GM21825 (cell line): ENCODE results near the gene UBFD1.
"Not testable (repeated sequence)": the region's sequence is repeated elsewhere in the genome, so short reads cannot be mapped to it uniquely, and the experiment has no call there.

Source experiments
- ATAC-seq: cut with Tn5 transposase; IDR thresholded peaks from one replicate; pipeline ENCODE4 v1.9.1; 2021; ENCODE audit warnings: mild to moderate bottlenecking, moderate library complexity; ENCODE audit not compliant: unreplicated experiment

Gene UBFD1

DNA sequence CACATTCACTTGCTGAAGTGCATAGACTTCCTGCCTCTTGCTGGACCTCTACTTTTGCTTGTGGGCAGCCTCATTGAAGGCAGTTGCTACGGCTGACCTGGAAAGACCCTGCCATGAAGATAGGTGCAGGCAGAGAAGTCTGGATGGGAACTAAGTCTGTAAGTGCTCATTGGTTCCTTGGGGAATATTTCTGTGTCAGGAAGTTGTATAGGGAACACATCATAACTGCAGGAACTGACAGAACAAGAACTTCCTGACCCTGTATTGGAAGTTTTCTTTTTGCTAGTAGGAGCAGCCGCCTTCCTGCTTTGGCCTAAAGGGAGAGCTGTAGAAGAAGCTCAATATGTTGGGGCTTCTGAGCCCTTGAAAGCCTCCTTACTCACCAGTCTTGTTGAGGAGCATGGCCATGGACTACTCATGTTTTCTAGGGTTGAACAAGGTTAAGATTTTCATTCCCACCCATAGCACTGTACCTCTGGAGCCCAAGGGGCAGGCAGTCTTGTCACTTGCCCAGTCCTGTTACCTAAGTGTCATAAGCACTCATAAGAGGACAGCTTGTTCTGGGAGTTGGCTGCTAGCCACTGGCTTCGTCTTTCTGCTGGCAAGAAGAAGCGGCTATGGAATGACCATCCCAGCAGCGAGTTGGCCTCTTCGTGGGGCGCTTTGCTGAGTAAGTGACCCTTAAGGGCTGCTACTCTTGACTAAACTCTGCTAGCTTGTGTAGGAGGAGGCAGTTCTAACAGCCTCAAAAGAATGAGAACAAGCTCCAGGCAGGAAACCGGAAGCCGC, 7.2 kb downstream of the UBFD1 start:
- ATAC-seq: no peak

DNA sequence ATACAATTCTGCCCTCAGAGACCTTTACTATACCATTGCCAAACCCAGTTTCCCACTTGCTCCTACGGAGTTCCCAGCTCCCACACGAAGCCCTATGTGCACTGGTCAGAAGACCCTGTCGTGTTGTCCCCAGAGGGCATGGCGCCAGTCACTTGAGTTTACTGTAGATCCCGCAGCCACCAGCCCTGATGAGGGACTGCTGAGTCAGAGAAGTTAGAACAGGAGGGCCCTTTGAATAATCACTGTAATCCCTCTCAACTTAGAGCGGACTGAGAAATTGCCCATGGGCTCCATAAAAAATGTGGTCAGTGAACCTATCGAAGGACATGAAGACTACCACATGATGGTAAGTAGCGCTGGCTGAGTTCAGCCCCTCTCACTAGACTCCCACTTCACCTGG, 9.2 kb downstream of the UBFD1 start:
- ATAC-seq: no peak

DNA sequence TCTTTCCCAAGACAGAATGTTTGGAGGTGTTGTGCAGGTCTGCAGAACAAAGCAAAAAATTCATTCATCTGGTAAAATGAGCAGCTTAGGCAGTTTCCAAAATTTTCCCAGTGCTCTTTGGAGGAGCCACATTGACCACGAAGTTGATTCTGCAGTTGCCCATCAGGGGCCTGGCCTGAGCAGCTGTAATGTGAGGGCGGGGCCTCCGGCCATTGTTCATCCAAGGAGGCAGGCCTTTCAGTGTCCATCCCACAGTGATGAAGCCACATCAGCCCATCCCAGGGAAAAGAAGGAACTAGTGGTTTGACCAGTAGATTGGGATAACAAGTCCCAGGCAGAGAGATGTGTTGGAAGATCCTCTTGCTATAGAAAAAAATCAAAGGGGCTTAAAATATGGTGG, 10.1 kb downstream of the UBFD1 start:
- ATAC-seq: no peak

DNA sequence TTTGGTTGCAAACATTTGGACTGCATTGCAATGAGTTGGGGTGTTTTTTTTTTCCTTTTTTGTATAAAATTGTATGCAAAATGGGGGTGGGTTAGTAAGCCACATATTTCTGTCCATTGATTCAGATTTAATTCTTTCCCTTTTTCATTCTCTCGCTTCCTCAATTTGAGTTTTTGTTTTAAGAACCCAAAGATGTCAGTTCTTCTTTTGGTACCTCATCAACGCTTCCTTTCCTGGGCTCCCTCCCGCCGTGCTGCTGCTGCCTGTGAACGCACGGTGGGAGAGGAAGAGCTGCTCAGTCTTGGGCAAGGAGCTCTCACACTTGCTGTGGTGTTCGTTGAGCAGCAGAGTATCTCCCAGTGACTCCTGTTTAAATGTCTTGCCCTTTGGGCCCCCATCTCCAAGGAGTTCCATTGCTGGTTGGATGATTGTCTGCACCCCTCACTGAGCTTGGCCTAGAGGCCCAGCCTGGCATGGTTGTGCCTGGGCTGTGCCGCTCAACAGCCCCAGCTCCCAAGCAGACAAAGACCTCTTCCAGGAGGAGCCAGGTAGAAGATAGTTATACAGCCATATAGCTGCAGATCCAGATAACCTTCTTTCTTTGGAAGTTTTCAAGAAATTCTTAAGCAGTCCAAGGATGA, 13.6 kb downstream of the UBFD1 start:
- no peak for ATAC-seq

DNA sequence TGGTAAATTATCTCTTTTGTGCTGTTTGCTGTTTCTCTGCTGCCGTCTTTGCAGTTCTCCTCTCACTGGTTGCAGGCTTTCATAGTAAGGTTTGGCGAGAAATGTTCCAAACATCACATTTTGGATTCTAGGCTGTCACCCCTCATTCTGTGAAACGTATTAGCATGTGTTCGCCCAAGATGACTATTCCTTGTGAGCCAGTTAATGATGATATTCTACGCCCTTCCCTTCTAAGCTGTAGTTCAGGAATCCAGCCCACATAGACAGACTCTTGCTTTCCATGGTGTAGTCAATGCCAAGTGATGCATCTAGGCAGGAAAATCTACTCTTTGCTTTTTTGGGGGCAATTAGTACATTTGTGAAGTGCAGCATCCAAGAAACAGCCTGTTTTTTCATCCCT, 14.4 kb downstream of the UBFD1 start:
- ATAC-seq: no peak

DNA sequence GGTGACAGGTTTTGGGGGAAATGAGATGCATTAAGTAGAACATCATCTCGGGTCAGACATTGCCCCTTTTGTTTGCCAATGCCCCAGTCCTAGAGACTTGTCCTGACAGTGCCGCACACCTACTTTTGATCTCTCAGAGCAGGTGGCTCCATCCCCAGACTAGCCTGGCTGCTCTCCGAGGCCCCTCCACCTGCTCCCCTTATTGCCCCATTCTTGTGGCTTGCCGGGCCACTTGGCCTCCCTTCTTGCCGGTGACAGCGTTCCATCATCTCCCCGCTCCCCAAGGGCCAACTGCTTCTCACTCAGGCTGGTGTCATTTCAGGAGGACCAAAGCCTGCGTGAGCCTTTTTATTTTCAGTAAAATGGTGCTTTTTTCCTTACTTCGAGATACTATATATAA, 14.9 kb downstream of the UBFD1 start:
- no peak for ATAC-seq

DNA sequence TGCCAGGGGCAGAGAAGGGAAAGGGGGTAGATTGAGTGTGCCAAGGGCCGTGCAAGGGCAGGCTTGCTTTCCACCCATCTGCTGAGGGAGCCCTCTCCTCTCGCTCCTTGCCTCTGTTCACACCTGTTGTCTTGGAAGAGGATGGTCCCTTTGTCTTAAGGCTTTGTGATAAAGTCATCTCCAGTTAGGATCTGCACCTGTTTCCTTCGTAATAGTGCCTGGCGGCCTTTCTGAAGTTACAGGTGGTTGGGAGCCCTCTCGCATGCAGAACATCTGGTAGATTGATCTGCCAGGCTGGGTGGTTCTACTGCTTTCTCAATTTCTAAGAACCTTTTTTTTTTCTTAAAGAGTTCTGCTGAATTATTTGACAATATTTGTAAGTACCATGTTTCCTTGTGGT, 16.3 kb downstream of the UBFD1 start:
- no peak for ATAC-seq

DNA sequence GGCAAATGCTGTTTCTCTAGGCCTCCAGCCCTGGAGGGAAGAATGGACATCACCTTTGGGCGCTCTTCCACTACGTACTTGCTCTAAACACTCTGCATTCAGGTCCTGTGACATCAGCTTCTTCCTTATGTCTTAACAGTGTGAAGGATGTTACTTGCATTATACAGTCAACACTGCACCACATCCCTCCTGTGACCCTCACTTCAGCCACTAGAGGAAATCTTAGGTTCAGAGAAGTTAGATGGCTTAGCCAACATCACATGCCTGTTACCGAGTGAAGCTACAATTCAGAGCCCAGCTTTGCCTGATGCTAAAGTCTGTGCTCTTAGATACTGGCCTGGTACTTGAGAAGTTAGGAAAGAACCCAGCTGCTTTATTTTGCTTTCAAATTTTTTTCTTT, 18.3 kb downstream of the UBFD1 start:
- ATAC-seq: no peak

DNA sequence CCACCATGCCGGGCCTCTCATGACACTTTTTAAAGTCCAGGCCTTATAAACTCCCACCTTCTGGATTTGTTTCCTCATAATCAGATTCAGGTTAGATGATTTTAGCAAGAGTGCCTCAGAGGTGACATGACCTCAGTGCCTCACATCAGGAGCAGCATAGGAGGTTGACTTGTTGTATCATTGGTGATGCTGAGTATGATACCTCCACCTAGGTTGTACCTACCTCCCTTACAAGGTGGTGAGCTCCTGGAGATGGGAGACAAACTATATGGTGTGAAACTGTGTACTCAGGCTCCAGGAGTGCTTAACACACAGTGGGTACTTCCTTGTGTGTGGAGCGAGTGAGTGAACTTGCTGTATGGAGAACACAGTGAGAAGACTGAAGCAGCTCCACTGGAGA, 20.0 kb downstream of the UBFD1 start:
- no peak for ATAC-seq

DNA sequence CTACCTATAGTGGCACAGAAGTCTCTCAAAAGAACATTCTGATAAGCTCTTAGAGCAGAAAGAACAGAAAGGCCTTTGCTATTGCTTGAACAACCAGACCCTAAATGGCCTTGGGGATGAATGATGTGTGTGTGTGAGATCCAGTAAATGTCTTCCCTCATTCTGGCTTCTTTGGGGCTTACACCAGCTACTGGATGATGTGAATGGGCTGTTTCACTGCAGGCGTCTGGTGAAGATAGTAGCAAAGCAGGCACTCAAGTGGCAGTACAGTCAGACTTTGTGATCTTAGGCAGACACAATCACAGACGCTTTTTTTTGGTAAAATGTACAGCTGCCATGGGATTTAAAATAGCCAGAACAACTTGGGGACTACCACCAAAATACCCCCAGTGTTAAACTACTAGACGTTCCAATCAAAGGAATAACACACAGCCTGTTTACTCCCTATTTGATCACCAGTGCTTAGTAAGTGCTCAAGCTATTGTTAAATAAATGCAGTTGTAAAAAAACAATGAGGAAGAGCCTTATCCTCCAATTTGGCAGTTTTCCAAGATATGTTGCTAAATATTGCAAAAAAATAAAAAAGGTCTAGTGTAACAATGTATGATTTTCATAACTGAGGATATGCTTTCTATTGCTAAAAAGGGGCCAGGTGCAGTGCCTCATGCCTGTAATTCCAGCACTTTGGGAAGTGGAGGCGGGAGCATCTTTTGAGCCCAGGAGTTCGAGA, 20.7 kb downstream of the UBFD1 start:
- ATAC-seq: no peak

DNA sequence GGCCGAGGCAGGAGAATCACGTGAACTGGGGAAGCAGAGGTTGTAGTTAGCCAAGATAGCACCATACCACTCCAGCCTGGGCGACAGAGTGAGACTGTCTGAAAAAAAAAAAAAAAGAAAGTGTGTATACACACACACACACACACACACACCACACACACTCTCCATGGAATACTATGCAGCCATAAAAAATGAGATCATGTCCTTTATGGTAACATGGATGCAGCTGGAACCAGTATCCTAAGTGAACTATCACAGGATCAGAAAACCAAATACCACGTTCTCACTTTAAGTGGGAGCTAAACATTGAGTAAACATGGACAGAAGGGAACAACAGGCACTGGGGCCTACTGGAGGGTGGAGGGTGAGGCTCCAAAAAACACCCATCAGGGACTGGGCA, 21.8 kb downstream of the UBFD1 start:
- ATAC-seq: no peak

DNA sequence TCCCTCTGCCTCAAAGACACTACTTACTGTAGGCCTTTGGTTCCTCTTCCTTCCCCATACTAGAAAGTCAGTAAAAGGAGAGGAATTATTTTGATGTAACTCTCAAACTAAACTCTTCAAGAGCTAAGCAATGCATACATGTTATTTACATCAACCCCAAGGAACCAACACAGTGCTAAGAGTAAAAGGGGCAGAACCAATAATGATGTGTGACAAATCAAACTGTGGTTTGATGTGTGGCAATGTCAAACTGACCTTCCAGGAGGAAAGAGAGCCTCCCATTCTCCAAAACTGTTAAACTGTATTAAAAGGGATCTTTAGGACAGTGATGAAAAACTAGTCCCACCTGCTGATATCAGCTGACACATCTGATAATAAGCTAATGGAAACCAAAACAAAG, 22.9 kb downstream of the UBFD1 start:
- no peak for ATAC-seq

DNA sequence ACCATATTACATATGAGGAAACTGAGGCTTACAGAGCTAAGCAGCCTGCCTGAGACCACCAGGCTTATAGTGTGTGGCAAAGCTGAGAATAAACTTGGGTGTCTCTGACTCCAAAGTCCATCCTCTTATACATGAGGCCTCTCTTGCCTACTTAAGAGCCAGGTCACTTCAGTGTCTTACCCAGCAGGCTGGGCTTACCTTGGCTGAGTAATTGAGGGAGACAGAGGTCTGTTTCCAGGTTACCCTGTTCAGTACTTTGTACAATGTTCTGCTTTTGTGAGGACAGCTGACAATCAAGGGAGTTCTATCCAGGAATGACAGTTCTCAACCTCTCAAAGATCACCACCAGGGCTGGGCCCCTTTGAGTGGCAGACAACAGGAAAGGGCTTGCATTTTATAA, 24.2 kb downstream of the UBFD1 start:
- ATAC-seq: no peak

DNA sequence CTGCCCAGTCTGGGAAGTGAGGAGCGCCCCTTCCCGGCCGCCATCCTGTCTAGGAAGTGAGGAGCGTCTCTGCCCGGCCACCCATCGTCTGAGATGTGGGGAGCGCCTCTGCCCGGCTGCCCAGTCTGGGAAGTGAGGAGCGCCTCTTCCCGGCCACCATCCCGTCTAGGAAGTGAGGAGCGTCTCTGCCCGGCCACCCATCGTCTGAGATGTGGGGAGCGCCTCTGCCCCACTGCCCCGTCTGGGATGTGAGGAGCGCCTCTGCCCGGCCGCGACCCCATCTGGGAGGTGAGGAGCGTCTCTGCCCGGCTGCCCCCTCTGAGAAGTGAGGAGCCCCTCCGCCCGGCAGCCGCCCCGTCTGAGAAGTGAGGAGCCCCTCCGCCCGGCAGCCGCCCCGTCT, 25.7 kb downstream of the UBFD1 start:
- ATAC-seq: not testable (repeated sequence)

DNA sequence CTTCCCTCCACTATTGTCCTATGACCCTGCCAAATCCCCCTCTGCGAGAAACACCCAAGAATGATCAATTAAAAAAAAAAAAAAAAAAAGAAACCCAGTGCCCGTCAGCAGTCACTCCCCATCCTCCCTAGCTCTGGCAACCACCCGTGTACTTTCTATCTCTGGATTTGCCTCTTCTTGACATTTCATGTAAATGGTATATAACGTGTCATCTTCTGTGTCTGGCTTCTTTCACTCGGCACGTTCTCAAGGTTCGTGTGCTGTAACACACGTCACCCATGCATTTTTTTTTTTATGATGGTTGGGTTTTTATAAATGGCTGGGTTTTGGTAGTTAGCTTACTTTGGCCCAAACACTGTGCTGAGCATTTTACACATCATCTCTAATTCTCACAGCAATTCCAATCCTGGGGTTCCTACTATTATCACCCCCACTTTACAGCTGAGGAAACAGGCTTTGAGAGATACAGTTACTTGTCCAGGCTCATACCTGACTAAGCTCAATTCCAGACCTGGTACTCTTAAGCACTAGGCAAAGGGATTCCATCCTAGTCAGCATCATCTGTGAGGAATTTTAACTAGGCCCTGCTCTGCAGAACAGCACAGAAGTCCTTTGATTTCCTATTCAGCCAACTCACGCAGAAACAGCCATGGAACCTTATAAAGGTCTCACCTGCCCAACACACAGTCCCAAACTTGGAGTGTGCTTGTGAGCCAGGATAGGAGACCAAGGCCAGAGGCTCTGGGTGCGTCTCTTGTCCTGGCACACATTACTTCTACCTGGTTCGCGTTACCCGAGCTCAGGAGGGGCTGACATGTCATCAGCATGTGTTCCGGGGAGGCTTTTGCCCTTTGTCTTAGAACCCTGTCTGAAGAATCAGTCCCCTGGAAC, 26.9 kb downstream of the UBFD1 start:
- no peak for ATAC-seq

DNA sequence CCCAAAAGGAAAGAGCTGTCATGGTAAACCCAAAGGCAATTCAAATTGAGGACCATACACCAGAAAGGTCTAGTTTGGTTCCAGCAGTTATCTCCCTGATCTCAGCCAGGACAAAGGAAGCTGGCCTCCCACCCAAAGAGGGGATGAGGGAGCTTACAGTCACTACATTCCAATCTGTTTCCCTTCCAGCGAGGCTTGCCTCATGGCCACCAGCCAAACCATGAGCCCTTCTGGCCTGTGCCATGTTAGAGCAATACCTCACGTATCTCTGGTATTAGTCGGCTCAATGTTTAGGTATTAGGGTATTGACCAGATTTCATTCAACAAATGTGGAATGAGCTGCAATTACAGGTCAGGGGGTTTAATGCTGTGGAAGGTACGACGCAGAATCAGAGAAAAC, 30.2 kb downstream of the UBFD1 start:
- no peak for ATAC-seq

DNA sequence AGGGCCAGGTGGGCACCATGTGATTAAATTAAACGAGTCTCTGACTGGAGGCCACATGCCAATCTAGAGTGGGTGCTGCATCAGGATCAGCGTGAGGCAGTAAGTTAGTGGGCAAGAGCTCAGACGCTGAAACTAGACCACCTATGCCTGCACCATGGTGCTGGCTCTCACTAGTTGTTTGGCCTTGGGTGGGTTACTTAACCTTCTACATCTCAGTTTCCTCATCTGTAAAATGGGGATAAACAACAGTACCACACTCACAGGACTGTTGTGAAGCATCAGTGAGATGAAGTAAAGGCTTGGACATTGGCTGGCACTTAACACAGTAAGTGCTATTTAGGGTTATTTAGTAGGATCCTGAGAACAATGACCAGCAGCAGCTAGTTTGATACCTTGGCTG, 32.7 kb downstream of the UBFD1 start:
- no peak for ATAC-seq

DNA sequence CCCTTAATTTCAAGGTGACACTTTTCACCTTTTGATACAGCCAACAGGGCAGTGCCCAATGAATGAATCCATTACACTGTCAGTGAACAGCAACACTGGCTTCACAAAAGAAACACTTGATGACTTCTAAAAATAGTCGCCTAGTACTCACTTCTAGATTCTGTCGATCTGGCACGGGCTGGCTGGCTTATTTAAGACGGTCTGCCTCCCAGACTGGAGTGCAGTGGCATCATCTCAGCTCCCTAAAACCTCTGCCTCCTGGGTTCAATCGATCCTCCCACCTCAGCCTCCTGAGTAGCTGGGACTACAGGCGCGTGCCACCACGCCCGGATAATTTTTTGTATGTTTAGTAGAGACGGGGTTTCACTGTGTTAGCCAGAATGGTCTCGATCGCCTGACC, 36.7 kb downstream of the UBFD1 start:
- no peak for ATAC-seq

DNA sequence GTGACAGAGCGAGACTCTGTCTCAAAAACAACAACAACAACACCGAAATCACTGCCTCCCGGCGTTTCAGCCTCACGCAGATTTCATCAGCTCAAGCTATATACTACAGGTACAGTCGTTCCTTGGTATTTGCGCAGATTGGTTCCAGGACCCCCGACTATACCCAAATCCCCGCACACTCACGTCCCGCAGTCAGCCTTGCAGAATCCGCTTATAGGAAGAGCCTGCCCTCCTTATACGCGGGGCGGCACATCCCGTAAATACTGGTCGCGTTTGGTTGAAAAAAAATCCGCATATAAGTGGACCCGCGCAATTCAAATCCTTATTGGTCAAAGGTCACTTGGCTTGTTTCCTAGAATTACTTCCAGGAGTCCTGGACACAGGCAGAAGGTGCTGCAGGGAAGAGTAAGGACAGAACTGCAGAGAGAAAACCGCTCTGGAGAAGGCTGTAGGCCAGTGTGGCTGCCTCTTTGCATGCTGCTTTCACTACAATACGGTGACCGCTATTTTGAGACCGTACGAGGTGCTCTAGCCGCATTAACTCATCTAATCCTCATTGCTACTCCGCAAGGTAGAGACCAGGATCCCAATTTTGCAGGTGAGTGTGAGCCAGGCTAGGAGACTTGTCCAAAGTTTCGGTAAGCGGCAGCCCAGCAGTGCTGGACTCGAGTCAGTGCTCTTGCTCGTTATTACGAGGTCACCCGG, 37.9 kb downstream of the UBFD1 start:
- no peak for ATAC-seq

DNA sequence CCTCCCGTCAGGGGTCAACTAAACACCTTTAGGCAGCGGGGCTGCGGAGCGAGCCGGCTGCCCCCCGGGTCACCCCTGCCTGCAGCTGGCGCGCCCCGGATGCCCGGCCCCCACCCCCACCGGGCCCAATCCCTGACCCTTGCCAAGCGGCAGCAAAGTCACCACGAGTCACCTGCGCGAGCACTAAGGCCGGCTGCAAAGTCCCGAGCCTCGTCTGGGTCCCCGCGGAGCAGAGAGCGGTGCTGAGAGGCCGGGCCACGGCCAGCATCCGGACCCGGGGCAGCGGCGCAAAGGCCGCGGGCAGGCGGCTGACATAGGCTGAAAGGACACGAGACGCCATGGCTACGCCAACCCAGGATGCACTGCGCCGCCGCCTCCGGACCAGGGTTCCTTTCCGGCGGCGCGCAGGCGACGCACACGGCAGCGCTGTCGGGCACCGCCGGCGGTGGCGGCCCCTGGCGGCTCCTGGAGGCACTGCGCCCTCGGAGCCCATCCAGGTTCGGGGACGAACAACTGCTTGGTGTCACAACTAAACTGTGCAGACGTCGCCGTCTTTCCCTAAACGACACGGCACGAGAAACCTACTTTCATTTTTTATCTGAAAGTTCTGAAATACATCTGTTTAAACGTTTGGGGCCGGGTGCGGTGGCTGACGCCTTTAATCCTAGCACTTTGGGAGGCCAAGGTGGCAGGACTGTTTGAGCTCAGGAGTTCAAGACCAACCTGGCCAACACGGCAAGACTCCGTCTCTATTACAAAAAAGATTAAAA, 38.6 kb downstream of the UBFD1 start, which contains the start of gene NDUFAB1:
Gene NDUFAB1 (minus strand): TSS at position 366 of the 770 bp plus-strand sequence. CDS start 26 bp downstream, at position 340.
- peak; percentile 95 for ATAC-seq
